Upper lobe of left lung (tissue), 4 donors: ENCODE data around the gene CADM1.

Experiments used
- CTCF ChIP-seq, 6 experiments: fragments of 450-650 bp in 4 of 6; fragments of 200-600 bp in 2 of 6; sonication (generic) in 2 of 6; IDR thresholded peaks; one replicate each; pipeline ENCODE4 v1.5.1; 2016 to 2019; ENCODE audit warnings: antibody characterized with exemption in 6 of 6
- POLR2A ChIP-seq, 4 donors: fragments of 450-650 bp; IDR thresholded peaks; one replicate each; pipeline ENCODE4 v1.5.1; 2016 to 2017; ENCODE audit warnings: antibody characterized with exemption in 4 of 4, mild to moderate bottlenecking in 2 of 4
- POLR2AphosphoS5 ChIP-seq, 2 donors: sonication (generic); formaldehyde crosslinking; IDR thresholded peaks; one replicate each; pipeline ENCODE4 v1.5.1; 2017; ENCODE audit warnings: antibody characterized with exemption in 2 of 2

- TF ChIP-seq CTCF (IDR thresholded peaks at IDR 0.05) (no peak), POLR2AphosphoS5 (IDR thresholded peaks at IDR 0.05) (no peak), POLR2A (IDR thresholded peaks at IDR 0.05) (no peak)
Observed at GRCh38 chr11:115144914-115145313, 359.3 kb downstream of the CADM1 start.
